ENCODE measurements around the gene APCDD1. TPM values are rescaled to one million over a fixed set of nuclear protein-coding genes. Genes with fewer than 3 reads are reported as not detected.

The APCDD1 gene
- total and polyA plus RNA-seq, 2 of the 8 experiments (the other 6 are each of a cell fraction or from before 2014, with no cell fraction given), result 2.6 to 3.6 TPM

DNA sequence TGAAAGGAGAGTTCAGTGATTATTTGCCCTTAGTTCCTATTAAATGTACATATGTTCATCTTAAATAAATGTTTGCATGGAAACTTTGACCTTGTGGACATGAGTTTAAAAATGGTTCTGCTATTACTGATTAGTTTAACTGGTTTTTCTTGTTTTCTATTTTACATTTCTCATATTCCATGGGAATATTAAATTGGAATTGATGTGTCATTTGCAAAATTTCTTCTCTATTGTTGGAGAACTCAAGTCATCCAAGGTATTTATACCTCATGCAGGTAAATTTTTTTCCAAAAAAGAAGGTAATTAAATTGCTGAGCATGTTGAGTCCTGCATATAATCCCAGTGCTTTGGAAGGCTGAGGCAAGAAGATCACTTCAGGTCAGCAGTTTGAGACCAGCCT lies 45.4 kb upstream of the APCDD1 start:
- H3K23ac ChIP-seq (ENCODE audit: insufficient read length), result no peak overlapping the region
- H3K4me2 ChIP-seq (ENCODE audit: insufficient read depth in 1 of 2, low read depth in 2 of 2, low read length in 2 of 2), result no peak overlapping the region
- H2BK20ac ChIP-seq (ENCODE audit: low read length), result no peak overlapping the region
- H3K79me2 ChIP-seq (ENCODE audit: control insufficient read depth in 1 of 2, insufficient read depth in 2 of 2, low read length in 2 of 2), result no peaks in the 10 kb centered on the region
- H2AK5ac ChIP-seq (ENCODE audit: low read depth, low read length), result no peak overlapping the region
- H3K27ac ChIP-seq (ENCODE audit: low read depth, low read length), result no peak overlapping the region
- no peak overlapping the region for H4K5ac ChIP-seq (ENCODE audit: insufficient read length, low read depth, low read length)
- H4K20me1 ChIP-seq (replicated peaks in 1 of 2; ENCODE audit: control insufficient read depth in 1 of 2, insufficient read depth in 2 of 2, low read length in 2 of 2), result no peaks in the 10 kb centered on the region
- no peaks in the 10 kb centered on the region for H3K23me2 ChIP-seq (ENCODE audit: low read depth, low read length)
- H2BK12ac ChIP-seq (ENCODE audit: low read depth, low read length), result no peak overlapping the region
- no peaks in the 10 kb centered on the region for H3K9me3 ChIP-seq (ENCODE audit: insufficient read depth in 2 of 2, low read depth in 1 of 2, low read length in 1 of 2)
- no peaks in the 10 kb centered on the region for H3K79me1 ChIP-seq (ENCODE audit: low read depth, low read length)
- H4K91ac ChIP-seq (replicated peaks; ENCODE audit: insufficient read length, low read length), result no peak overlapping the region
- no peak overlapping the region for H2BK5ac ChIP-seq (ENCODE audit: low read depth, low read length)
- FAIRE-seq (no peak), DNase-seq (ENCODE audit: low read depth in 1 of 2, low spot score in 2 of 2) (no peak)
- H4K8ac ChIP-seq (ENCODE audit: extremely low read depth, insufficient read depth, low read length), result no peak overlapping the region
- H3K27me3 ChIP-seq (replicated peaks in 1 of 4; ENCODE audit: control insufficient read depth in 3 of 4, extremely low read depth in 1 of 4, insufficient read depth in 3 of 4, low read length in 3 of 4), result no peaks in the 10 kb centered on the region
- no peak overlapping the region for H2BK120ac ChIP-seq (replicated peaks; ENCODE audit: low read depth, low read length)
- no peak overlapping the region for H2BK15ac ChIP-seq (ENCODE audit: low read length)
- no peak overlapping the region for H3K4ac ChIP-seq (replicated peaks; ENCODE audit: insufficient read length, low read depth, low read length)
- H3K36me3 ChIP-seq (ENCODE audit: control insufficient read depth in 2 of 4, insufficient read depth in 4 of 4, low read length in 3 of 4), result no peaks in the 10 kb centered on the region
- no peak overlapping the region for H3K56ac ChIP-seq (replicated peaks; ENCODE audit: insufficient read length, low read depth, low read length)
- no peak overlapping the region for H3K14ac ChIP-seq (ENCODE audit: insufficient read length)
- no peak overlapping the region for H3K9ac ChIP-seq (replicated peaks in 1 of 4; ENCODE audit: extremely low read depth in 1 of 4, low read depth in 3 of 4, low read length in 3 of 4)
- TF ChIP-seq RXRA (IDR thresholded peaks at IDR 0.05; ENCODE audit: insufficient read depth, low read depth, low read length), result no peak
- TF ChIP-seq BACH1 (IDR thresholded peaks at IDR 0.05; ENCODE audit: low read length), result no peak
- TF ChIP-seq TCF12 (IDR thresholded peaks at IDR 0.05; ENCODE audit: low read depth, low read length), result no peak
- no peak for TF ChIP-seq POLR2AphosphoS5 (IDR thresholded peaks at IDR 0.05; ENCODE audit: low read depth, low read length)
- TF ChIP-seq HDAC6 (IDR thresholded peaks at IDR 0.05; ENCODE audit: low read depth, low read length), result no peak
- TF ChIP-seq HDAC2 (IDR thresholded peaks at IDR 0.05; ENCODE audit: borderline replicate concordance in 1 of 2, low read depth in 2 of 2, low read length in 2 of 2), result no peak
- no peak for TF ChIP-seq MAFK (IDR thresholded peaks at IDR 0.05; ENCODE audit: low read depth, low read length)
- no peak for TF ChIP-seq CHD2 (IDR thresholded peaks at IDR 0.05; ENCODE audit: low read length)
- no peak for TF ChIP-seq CTBP2 (IDR thresholded peaks at IDR 0.05; ENCODE audit: borderline replicate concordance, insufficient read depth, insufficient read length, low read length)
- no peak for TF ChIP-seq SUZ12 (IDR thresholded peaks at IDR 0.05; ENCODE audit: low read length)
- TF ChIP-seq EGR1 (IDR thresholded peaks at IDR 0.05; ENCODE audit: borderline replicate concordance, low read depth, low read length), result no peak
- TF ChIP-seq ASH2L (IDR thresholded peaks at IDR 0.05; ENCODE audit: low read length), result no peak
- no peak for TF ChIP-seq RNF2 (IDR thresholded peaks at IDR 0.05; ENCODE audit: borderline replicate concordance, low read depth, low read length, missing control alignments, poor library complexity, severe bottlenecking)
- ChIA-PET POLR2A (ENCODE audit: partially characterized antibody) (no interaction called here), CTCF (ENCODE audit: partially characterized antibody) (interaction anchor here (1.2 kb wide), 1 partner anchor 276 kb away, joined by 4 read pairs; no protein-coding TSS in a partner anchor)
- peaks cover 2 to 9% (median 5%) of the 10 kb centered on the region in 4 experiments; a peak in 5 of 7 replicates for H3K4me1 ChIP-seq (replicated peaks in 1 of 4; ENCODE audit: control insufficient read depth in 3 of 4, insufficient read depth in 4 of 4, low read length in 3 of 4)
- no peak overlapping the region for H3K18ac ChIP-seq (ENCODE audit: extremely low read depth, low read length)
- no peak overlapping the region for H3K4me3 ChIP-seq (ENCODE audit: extremely low read depth in 1 of 4, insufficient read depth in 2 of 4, low read depth in 3 of 4, low read length in 4 of 4)
- no peak overlapping the region for H2AFZ ChIP-seq (ENCODE audit: low read length)

Data from H1 (cell line).